Fibroblast of lung (primary cell): ENCODE data around the gene ADGRG3. TPM values are rescaled to one million over a fixed set of nuclear protein-coding genes. Genes with fewer than 3 reads are reported as not detected.

Source experiments
- DNase-seq, 2 donors: peaks; one replicate each; pipeline versions ENCODE4 v3.0.0 to v3.0.0-alpha.2; 2010; ENCODE audit warnings: low read depth in 2 of 2
- H2AFZ ChIP-seq: 2 replicates; pipeline ENCODE4 v1.5.1; 2012; ENCODE audit warnings: low read length, control low read depth, inconsistent platforms
- H3K27ac ChIP-seq: 2 replicates; pipeline ENCODE4 v1.5.1; 2011; ENCODE audit warnings: low read length, control low read depth; ENCODE audit not compliant: insufficient read depth
- H3K27me3 ChIP-seq: 2 replicates; pipeline ENCODE4 v1.5.1; 2011; ENCODE audit warnings: mild to moderate bottlenecking, low read length; ENCODE audit not compliant: control insufficient read depth, insufficient read depth
- H3K36me3 ChIP-seq: 2 replicates; pipeline ENCODE4 v1.5.1; 2011; ENCODE audit warnings: low read length; ENCODE audit not compliant: control insufficient read depth, insufficient read depth
- H3K4me1 ChIP-seq: 2 replicates; pipeline ENCODE4 v1.5.1; 2011; ENCODE audit warnings: low read length; ENCODE audit not compliant: control insufficient read depth, insufficient read depth; ENCODE audit errors: extremely low read depth
- H3K4me2 ChIP-seq: 2 replicates; pipeline ENCODE4 v1.5.1; 2011; ENCODE audit warnings: low read length, control low read depth; ENCODE audit not compliant: insufficient read depth; ENCODE audit errors: extremely low read depth
- H3K4me3 ChIP-seq, 4 experiments: fragments of 200-600 bp in 1 of 4; sonication (generic) in 1 of 4; replicated peaks in 1 of 4; 2 replicates each; pipeline ENCODE4 v1.5.1; 2011 to 2016; ENCODE audit warnings: low read length in 4 of 4, low read depth in 3 of 4, mild to moderate bottlenecking in 3 of 4, control low read depth in 2 of 4, inconsistent platforms in 1 of 4, mixed read lengths in 1 of 4; ENCODE audit not compliant: insufficient read depth in 1 of 4; ENCODE audit errors: control extremely low read depth in 1 of 4
- H3K79me2 ChIP-seq: 2 replicates; pipeline ENCODE4 v1.5.1; 2012; ENCODE audit warnings: mild to moderate bottlenecking, low read length, inconsistent platforms; ENCODE audit not compliant: control insufficient read depth, insufficient read depth
- H3K9ac ChIP-seq: 2 replicates; pipeline ENCODE4 v1.5.1; 2011; ENCODE audit warnings: mild to moderate bottlenecking, low read length, control low read depth; ENCODE audit not compliant: insufficient read depth
- H3K9me3 ChIP-seq: 2 replicates; pipeline ENCODE4 v1.5.1; 2012; ENCODE audit warnings: low read depth, low read length; ENCODE audit not compliant: control insufficient read depth, insufficient read depth
- H4K20me1 ChIP-seq: 2 replicates; pipeline ENCODE4 v1.5.1; 2011; ENCODE audit warnings: low read length; ENCODE audit not compliant: control insufficient read depth, insufficient read depth; ENCODE audit errors: extremely low read depth
- EZH2 ChIP-seq: IDR thresholded peaks from 2 replicates; pipeline ENCODE4 v1.5.1; 2012; ENCODE audit warnings: low read length, control low read depth, mild to moderate bottlenecking; ENCODE audit errors: missing control alignments
- polyA plus RNA-seq, 2 donors: library from polyadenylated mRNA; depleted of rRNA in 1 of 2; stranded (reverse) in 1 of 2; unstranded in 1 of 2; fragments of >200 nt; gene quantifications; 2 replicates each; pipeline ENCODE4 v1.2.1, GENCODE V29; 2011 to 2012; ENCODE audit warnings: missing spikeins in 1 of 2
- total RNA-seq: library from RNA; depleted of rRNA; stranded (reverse); fragments of >200 nt; gene quantifications from 2 replicates; pipeline ENCODE4 v1.2.1, GENCODE V29; 2014
- TF ChIP-seq, protein P1 (sequence below), 2 donors: IDR thresholded peaks in 1 of 2; conservative IDR thresholded peaks in 1 of 2; 1 replicate in 1 of 2; 2 replicates in 1 of 2; pipeline ENCODE4 v1.5.1; 2011 to 2012; ENCODE audit warnings: low read length in 2 of 2, control low read depth in 1 of 2, inconsistent platforms in 1 of 2, low read depth in 1 of 2, mild to moderate bottlenecking in 1 of 2

The ADGRG3 gene
- total and polyA plus RNA-seq, 2 donors (not counting 1 experiment from before 2014, with no cell fraction given) = not detected

DNA sequence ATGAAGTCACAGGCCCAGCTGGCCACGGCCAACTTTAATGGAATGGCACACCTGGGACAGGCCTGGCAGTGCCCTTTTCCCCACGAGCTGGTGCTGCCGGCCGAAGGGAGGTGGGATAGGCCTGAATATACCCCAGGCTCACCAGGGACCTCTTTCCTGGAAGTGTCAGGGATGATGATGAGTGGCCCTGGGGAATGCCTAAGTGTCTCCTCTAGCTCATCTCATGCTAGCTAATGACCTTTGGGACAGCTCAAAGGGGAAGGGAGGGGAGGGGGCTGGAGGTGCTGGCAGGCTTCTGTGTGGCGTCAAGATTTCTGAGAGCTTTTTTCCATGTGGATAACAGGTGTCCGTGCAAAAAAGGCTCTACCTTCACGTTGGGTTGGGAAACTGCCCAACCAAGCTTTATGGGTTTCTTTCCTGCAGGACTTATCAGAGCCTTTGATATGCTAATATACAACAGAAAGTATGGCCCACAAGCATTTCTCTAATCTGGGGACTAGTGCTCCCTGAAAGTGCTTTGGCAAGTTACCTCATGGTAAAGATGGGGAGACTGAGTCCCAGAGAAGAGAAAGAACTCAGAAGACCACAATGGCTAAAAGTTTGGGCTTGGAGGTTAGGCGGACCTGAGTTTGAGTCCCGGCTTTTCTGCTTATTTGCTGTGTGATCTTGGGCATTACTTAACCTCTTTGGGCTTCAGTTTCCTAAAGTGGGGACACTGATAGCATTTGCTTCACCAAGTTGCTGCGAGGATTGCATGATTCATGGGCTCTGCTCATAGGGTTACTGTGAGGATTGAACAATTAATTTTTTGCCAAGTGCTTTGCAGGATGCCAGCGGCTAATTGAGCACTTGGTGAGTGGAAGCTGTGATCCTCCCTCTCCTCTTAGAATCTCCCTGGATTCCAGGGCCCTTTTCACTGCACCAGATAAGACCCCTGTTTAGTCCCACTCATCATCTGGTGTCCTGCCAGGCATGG is 25.7 kb upstream of the ADGRG3 start:
- no peak for TF ChIP-seq EZH2
- TF ChIP-seq, protein P1, sequence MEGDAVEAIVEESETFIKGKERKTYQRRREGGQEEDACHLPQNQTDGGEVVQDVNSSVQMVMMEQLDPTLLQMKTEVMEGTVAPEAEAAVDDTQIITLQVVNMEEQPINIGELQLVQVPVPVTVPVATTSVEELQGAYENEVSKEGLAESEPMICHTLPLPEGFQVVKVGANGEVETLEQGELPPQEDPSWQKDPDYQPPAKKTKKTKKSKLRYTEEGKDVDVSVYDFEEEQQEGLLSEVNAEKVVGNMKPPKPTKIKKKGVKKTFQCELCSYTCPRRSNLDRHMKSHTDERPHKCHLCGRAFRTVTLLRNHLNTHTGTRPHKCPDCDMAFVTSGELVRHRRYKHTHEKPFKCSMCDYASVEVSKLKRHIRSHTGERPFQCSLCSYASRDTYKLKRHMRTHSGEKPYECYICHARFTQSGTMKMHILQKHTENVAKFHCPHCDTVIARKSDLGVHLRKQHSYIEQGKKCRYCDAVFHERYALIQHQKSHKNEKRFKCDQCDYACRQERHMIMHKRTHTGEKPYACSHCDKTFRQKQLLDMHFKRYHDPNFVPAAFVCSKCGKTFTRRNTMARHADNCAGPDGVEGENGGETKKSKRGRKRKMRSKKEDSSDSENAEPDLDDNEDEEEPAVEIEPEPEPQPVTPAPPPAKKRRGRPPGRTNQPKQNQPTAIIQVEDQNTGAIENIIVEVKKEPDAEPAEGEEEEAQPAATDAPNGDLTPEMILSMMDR (conservative IDR thresholded peaks at IDR 0.05 in 1 of 2, IDR thresholded peaks at IDR 0.05 in 1 of 2; ENCODE audit: low read depth in 1 of 2, low read length in 2 of 2) = no peak
- H3K36me3 ChIP-seq = no peaks in the 10 kb centered on the region
- no peaks in the 10 kb centered on the region for H3K27me3 ChIP-seq
- H3K4me3 ChIP-seq = no peak overlapping the region
- no peaks in the 10 kb centered on the region for H3K79me2 ChIP-seq
- no peak overlapping the region for H2AFZ ChIP-seq
- peaks cover 8% of the 10 kb centered on the region for H3K4me1 ChIP-seq
- peak in 1 of 2 donors; percentile 23 for DNase-seq
- H4K20me1 ChIP-seq = no peaks in the 10 kb centered on the region
- H3K9ac ChIP-seq = no peak overlapping the region
- H3K27ac ChIP-seq = no peak overlapping the region
- H3K4me2 ChIP-seq = no peak overlapping the region
- no peaks in the 10 kb centered on the region for H3K9me3 ChIP-seq

DNA sequence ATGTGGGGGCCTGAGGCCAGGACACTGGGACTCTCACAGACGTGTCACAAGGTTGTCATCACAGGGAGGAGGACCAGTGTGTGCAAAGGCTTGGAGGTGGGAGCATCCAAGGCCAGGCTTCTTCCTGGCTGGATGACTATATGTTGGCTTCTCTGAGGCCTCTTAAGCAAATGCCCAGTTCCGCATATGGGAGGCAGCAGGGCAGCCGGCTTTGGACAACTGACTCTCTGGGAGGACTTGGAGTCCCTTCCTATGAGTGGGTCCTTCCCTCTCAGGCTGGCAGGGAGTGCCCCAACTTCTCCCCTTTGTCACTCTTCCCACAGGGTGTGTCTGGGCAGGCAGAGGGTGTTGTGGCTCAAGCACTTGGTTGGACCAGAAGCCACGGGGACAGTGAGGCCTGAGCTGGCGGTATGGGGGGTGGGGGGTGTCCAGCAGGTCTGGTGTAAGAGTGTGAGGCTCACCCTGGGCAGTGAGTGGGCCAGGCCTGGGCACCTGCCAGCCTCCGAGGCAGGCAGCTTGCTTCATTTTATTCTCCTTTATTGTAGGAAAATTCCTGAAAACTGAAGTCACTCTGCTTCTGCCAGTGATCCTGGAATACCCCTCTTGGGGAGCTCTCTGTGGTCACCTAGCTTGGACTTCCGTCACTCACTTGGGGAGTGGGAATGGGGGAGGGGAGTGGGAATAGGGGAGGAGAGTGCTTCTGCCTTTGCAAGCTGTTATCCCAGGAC is 24.8 kb upstream of the ADGRG3 start:
- Histone ChIP-seq H2AFZ (no peak overlapping the region), H3K79me2 (no peaks in the 10 kb centered on the region), H3K4me1 (peaks cover 8% of the 10 kb centered on the region), H4K20me1 (no peaks in the 10 kb centered on the region), H3K4me2 (no peak overlapping the region), H3K27me3 (no peaks in the 10 kb centered on the region), H3K9me3 (no peaks in the 10 kb centered on the region), H3K4me3 (no peak overlapping the region), H3K27ac (peak overlapping the region; percentile 23), H3K9ac (no peak overlapping the region), H3K36me3 (no peaks in the 10 kb centered on the region)
- TF ChIP-seq EZH2 = no peak
- TF ChIP-seq, protein P1 (conservative IDR thresholded peaks at IDR 0.05 in 1 of 2, IDR thresholded peaks at IDR 0.05 in 1 of 2; ENCODE audit: low read depth in 1 of 2, low read length in 2 of 2) = no peak
- peak; percentile 20 to 81 for DNase-seq

DNA sequence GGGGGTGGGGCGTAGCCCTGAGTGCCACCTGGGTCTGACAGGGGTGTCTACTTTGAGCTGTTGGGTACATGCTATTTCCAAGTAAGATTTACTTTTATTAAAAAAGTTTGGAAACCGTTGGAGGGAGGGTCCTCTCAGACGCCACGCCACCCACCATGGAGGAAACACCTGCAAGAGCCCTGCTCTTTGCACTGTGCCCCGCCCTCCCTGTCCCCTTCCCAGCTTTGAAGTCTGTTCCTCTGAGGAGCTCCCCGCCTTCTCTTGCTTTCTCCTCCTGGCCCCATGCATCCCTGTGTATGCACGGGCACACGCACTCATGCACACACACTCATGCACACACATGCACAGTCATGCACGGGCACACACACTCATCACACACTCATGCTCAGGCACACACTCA is 24.2 kb upstream of the ADGRG3 start:
- no peak overlapping the region for H3K4me3 ChIP-seq
- no peak overlapping the region for H2AFZ ChIP-seq
- H3K9ac ChIP-seq = no peak overlapping the region
- H3K27me3 ChIP-seq = no peaks in the 10 kb centered on the region
- no peaks in the 10 kb centered on the region for H4K20me1 ChIP-seq
- H3K27ac ChIP-seq = no peak overlapping the region
- H3K79me2 ChIP-seq = no peaks in the 10 kb centered on the region
- H3K4me1 ChIP-seq = peaks cover 8% of the 10 kb centered on the region
- H3K9me3 ChIP-seq = no peaks in the 10 kb centered on the region
- no peak overlapping the region for H3K4me2 ChIP-seq
- no peaks in the 10 kb centered on the region for H3K36me3 ChIP-seq
- TF ChIP-seq EZH2 = no peak
- TF ChIP-seq, protein P1 (conservative IDR thresholded peaks at IDR 0.05 in 1 of 2, IDR thresholded peaks at IDR 0.05 in 1 of 2; ENCODE audit: low read depth in 1 of 2, low read length in 2 of 2) = no peak
- DNase-seq = no peak
